NCI-H1105 (cell line): Measurements from ENCODE around the gene SUGT1.
"Not testable (repeated sequence)": the region's sequence is repeated elsewhere in the genome, so short reads cannot be mapped to it uniquely, and the experiment has no call there.

Experiments used
- DNase-seq: peaks from one replicate; lab custom pipeline; 2025; lab: John Stamatoyannopoulos, UW

The SUGT1 gene

DNA sequence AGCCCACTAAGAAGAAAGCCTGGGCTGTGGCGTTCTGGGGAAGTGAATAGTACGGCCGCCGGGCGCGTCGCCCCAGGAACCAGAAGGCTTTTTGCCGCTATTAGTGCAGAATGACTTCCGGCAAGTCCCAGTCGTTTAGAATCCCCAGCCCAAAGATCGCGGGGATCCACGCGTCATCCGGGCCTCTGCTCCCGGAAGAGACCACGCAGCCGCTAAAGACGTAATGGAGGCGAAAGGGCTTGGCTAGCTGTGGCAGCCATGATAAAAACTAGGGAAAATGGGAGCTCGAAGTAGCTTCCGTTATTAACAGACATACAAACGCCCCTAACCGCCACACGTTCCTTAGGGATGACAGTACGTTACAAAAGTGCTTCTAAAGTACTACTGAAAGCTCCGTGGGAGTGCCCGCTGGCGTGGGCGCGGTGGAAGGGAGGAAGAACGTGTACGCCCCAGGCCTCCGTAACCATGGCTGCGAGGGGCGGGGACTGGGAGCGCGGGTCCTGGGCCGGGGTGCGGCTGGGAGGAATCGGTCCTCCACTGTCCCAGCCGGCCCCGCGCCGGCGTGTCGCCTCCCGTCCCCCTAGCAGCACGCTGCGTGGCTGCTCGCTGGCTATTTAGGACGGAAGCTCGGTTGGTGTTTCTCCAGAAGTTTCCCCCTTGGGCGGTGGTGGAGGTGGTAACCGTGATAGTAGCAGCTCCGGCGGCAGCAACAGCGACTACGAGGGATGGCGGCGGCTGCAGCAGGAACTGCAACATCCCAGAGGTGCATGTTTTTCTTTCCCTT lies at the start of gene SUGT1:
Gene SUGT1 (plus strand): TSS at position 641 of the 784 bp plus-strand sequence. CDS start 85 bp downstream, at position 726.
- DNase-seq: peak; percentile 87

DNA sequence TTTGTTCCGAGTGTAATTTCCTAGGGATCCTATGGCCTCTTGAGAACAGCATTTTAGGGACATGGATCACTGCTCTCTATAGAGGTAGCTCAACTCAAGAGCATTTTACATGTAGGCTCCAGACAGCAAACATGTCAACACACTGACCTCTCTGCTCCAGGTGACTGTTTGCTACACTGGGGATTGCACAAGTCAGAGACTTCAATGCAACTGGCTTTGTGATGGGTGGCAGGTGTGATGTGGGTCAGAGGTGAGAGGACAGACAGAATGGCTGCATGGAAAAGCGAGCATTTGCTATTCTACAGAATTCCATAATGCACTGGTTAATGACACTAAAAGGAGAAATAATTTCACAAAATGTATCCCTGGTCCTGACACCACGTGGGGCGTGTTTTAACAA lies 49.3 kb upstream of the SUGT1 start:
- DNase-seq: not testable (repeated sequence)

DNA sequence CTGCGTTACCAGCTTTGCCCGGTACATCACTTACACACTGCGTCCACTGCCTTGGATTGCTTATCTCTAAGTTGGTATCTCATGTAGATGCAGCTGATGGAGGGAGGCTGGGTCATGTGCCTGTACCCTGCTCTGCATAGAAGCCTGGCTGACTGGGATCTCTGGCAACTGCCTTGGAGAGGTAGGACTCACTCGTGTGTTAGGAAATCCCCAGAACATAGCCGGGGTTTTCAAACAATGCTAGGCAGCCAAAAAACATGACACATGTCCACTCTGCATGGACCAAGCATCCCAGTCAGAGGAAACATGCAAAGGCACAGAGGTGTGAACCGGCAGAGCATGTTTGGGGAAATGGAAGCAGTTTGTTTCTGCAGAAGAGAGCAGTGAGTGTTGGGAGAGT lies 46.5 kb upstream of the SUGT1 start:
- not testable (repeated sequence) for DNase-seq

DNA sequence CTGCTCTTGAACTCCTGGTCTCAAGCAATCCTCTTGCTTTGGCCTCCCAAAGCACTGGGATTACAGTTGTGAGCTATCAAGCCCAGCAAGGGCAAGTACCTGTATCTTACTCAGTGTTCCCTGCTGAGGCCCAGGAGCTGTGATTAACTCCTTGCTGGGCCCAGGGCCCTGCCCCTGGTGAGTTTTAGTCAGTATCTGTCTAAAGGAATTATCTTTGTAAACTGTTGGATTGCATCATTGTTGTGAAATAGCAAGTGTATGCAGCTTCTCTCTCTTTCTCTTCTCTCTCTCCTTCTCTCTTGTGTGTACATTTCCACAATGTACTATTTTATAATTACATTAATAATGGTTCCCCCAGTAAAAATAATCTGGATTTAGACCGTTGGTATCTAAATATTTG lies 45.8 kb upstream of the SUGT1 start:
- not testable (repeated sequence) for DNase-seq

DNA sequence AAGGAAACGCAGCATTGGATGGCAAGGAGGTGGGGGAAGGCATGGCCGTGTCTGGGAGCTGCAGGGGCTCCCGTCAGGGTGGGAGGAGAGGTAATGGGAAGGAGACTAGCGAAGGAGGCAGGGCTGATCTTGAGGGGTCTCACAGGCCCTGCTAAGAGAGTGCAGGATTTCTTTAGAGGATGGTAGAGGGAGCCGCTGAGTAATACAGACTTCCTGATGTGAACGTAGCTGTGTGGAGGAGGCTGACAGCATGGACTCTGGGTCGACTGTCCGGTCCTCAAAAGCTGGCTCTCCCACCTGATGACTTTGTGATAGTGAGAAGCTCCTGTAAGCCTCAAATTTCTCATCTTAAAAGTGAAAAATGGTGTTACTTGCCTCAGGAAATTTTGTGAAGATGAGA lies 44.5 kb upstream of the SUGT1 start:
- not testable (repeated sequence) for DNase-seq

DNA sequence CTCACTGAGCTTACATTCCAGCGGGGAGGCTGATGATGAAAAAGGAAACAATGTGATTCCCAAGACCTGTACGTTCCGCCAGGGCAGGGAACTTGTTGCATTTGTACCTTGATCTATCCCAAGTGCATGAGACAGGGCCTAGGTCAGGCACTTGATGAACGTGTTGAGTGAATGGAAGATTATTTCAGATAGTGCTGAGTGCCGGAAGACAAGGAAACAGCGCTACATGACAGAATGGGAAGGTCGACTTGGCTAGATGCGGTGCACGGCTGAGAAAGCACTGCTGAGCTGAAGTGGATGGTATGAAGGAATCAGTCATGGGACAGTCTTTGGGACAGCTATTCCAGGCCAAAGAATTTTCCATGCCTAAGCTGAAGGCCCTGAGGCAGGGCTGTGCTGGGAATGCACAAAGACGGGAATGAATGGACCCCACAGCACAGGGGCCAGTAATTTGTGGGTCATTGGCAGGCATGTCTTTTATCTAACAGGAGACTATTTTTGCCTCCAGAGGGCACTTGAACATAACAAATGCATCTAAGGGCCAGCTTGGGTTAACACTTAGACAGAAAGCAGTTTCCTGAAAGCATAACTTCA lies 43.5 kb upstream of the SUGT1 start:
- DNase-seq: not testable (repeated sequence)

DNA sequence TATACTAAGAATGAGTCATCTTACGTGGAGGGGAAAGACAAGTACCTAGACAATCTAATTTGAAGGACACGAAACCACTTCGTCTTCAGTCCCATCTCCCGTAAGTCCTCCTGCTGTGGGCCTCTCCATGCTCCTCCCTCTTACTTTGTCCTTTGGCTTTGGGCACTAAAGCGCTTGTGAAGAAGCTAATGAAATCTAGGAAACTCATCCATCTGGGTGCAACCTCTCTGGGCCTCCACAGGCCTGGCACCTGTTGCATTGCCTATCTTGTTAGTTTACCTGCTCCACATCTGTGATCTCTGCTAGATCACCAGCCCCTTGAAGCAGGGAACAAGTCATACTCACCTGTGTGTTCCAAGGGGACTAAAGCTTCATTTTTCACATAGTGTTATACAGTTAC lies 42.5 kb upstream of the SUGT1 start:
- DNase-seq: not testable (repeated sequence)

DNA sequence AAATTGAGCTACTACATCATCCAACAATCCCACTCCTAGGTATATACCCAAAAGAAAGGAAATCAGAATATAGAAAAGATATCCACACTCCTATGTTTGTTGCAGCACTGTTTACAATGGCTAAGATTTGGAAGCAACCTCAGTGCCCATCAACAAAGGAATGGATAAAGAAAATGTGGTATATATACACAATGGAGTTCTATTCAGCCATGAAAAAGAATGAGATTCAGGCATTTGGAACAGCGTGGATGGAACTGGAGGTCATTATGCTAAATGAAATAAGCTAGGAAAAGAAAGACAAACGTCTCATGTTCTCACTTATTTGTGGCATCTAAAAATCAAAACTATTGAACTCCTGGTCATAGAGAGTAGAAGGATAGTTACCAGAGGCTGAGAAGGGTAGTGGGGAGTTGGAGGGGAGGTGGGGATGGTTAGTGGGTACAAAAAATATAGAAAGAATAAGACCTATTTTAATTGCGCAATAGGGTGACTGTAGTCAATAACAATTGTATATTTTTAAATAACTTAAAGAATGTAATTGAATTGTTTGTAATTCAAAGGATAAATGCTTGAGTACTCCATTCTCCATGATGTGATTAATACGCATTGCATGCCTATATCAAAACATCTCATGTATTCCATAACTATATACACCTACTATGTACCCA lies 37.4 kb upstream of the SUGT1 start:
- DNase-seq: no peak

DNA sequence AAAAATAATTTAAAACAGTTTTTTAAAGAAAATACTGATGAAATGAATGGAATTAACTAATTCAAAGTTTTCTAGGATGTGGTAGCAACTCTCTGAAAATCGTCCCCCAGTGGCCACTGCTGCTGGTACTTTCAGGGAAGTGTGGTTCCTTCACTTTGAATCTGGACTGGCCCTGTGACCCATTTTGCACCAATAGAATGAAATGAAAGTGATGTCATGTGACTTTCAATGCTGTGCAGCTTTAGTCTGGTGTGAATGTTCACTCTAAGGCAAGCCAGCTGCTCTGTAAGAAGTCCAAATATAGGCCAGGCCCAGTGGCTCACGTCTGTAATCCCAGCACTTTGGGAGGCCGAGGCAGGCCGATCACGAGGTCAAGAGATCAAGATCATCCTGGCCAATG lies 36.8 kb upstream of the SUGT1 start:
- DNase-seq: no peak

DNA sequence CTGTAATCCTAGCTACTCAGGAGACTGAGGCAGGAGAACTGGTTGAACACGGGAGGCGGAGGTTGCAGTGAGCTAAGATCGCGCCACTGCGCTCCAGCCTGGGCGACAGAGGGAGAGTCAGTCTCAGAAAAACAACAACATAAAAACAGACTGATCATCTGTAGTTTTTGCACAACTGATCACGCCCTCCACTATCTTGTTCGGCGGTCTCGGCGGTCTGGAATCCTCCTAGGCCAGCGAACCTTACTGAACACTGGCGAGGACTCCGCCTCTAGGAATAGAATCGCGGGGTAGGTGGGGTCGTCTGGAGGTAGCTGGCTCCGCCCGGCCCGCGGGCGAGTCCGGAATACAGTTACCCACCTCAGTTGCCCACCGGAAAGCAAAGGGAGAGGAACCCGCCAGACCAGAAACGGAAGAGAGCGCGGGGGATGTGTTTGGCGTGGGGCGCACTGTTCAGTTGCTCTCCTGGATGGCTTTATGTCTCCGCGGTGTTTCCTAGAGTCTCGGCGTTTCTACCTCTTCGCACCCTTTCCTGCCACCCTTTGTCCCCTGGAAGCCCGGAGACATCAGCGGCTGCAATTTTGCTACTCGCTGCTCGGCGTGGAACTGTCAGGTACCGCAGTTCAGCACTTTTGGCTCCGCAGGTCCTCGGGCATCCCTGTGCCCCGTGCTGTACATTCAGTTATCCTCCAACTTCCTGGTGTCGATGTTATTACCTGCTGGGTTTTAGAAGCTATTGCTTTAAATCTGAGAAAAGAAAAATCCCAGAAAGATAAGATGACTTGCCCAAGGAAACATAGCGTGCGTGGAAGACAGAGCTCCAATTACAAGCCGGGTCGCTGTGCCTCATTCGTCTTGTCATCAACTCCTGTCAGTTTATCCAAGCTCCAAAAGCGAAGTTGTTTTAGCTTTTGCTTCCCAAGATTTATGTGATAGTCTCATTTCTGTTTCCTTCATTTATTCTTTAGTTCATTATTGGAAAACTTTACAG lies 35.3 kb upstream of the SUGT1 start:
- peak; percentile 68 for DNase-seq

DNA sequence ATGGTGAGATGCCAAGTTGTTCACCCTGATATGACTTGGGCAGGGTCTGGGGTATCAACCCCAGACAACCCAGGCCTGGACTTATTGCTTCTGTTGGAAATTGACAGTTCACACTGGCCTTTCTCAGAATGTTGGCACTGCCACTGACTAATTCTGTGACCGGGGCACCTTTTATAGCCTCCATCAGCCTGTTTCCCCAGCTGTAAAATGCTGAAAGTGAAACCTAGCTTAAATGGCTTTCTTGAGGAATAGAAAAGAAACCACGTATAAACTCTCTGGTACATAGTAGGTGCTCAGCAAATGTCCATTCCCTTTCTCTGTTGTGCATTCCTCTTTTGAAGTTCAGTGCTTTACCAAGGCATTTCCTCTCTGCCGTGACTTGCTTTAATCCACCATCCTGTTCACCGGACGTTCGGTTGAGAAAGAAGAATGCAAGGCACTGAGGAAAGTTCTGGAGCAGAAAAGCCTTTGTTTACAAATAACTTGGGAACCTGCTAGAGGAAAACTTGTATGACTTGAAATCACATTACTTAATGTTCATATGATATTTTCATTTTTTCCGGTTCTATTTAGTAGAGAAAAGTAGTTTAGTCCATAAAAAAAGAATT lies 21.4 kb upstream of the SUGT1 start:
- DNase-seq: not testable (repeated sequence)

DNA sequence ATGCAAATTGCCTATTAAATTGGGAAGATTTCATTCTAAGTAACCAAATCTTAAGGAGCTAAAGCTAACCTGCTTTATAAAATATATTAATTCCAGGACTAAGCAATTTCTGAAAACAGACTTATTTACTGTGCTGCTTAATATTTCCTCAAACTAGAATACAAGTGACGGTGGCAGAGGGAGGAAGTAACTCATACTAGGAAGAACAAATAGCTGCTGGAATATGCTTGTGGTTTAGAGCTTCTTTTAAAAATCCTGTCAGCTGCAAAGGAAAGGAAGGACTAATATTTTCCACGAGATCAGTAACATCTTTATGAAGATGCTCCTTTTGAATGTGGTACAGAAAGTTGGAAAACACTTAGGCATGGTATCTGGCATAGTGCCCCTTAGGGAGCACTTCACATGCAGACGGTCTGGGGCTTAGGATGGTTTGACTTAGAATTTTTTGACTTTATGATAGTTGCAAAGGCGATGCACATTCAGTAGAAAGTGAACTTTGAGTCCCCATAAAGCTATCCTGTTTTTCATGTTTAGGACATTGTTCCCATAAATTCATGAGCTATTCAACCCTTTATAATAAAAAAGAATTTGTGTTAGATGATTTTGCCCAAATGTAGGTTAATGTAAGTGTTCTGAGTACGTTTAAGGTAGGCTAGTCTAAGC lies 13.8 kb upstream of the SUGT1 start:
- no peak for DNase-seq

DNA sequence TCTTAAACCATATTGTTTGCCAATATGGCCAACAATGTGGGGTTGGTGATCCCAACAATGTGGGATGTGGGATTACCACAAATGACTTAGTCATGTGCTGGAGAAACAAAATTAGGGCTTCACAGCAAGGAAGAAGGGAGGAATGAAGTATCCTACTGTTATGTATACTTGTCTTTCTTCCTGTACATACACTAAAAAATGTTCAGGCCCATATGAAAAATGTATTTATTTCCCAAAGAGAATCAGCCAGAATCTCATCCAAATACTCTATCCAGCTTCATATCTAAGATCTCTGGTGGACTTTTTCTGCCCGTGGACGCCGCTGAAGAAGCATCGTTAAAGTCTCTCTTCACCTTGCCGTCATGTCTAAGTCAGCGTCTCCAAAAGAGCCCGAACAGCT lies 10.5 kb upstream of the SUGT1 start, which contains the start of gene HNRNPA1L2:
Gene HNRNPA1L2 (plus strand): TSS at position 301 of the 400 bp plus-strand sequence. CDS start 62 bp downstream, at position 363.
- no peak for DNase-seq

DNA sequence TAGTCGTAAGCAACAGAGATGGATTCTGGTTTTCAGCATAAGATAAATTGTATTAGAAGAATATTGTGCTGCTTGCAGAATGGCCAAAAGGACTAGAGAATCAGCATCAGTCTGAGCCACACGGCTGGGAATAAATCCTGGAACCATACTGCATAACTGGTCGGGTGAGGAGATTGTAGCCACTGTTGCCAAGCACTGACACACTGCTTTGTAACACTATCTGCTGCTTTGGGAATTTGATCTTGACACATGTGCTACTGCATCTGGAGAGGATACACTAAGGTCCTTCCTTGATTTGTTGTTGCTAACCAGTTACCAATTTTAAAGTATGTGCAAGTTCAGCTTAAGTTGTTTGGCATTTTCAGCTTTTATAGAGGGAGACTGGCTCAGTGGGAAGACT lies 8.5 kb upstream of the SUGT1 start:
- DNase-seq: no peak

DNA sequence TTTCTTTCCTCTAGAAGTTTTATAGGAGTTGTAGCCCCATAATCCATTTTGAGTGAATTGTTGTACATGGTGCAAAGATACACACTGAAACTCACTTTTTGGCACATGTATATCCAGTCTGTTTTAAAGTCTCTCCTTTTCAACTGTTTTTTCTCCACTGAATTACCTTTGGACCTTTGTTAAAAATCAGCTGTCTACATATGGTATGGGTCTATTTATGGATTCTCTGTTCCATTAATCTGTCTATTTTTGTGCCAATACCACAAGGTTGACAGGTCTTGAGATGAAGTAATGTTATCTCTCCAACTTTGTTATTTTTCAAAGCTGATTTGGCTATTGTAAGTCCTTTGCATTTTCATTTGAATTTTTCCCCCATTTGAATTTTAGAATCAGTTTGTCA lies 5.7 kb upstream of the SUGT1 start:
- no peak for DNase-seq

DNA sequence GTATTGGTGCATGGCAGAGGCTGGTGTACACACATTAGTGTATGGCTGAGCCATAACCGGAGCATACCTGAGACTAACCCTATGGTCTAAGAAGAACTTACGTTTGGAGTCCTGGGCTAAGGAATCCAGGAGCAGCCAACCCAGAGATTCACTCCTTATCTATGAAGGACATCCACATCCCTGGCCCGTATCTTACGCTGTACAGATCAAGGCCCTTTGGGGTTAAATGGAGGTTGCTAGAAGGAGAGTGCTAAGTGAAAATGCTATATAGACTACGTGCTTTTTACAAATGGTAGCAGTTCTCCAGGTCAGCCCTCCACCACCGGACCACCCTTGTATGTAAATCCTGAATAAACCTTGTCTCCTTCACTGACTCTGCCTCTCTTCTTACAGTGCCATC lies 1.9 kb upstream of the SUGT1 start:
- DNase-seq: no peak

DNA sequence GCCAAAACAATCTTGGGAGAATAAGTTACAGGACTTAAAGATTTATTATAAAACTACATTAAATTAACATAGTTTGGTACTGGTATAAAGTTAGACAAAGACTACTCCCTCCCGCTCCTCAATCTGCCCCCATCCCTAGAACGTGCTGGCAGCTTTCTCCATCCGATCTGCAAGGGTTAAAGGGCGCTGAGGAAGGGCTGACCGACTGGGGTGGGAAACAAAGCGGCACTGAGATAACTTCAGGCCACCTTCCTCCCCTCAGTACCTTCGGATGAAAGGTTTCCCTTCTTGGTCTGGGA lies 790 bp upstream of the SUGT1 start:
- DNase-seq: peak; percentile 56

DNA sequence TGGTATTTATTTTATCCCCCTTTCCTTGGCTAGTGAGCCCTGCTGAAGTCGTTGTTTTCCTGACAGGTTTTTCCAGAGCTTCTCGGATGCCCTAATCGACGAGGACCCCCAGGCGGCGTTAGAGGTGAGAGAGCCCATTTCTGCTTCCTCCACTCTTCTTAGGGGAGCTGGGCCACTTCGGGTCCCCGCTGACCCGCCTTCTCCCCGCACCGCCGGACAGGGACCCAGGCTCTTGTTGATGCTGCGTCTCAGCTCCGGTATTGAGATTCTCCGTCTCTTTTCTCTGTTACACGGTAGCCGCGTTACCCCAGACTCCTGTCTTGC lies 306 bp downstream of the SUGT1 start:
- no peak for DNase-seq

DNA sequence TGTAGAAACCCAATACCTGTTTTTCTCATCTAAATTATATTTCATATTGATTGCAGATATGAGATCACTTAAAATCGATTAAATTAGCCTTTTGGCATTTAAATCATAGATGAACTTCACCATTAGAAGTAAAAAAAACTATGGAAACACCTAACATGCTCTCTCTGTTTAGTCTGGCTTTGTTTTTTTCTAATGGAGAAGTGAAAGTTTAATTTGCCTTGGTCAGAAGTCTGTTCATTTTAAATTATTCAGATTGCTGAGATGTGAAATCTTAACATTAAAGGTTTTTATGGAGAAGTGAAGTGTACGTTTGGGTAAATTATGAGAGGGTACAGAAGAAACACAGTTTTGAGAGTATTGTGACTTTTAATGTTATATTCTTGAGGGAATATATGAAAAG lies 6.7 kb downstream of the SUGT1 start:
- no peak for DNase-seq

DNA sequence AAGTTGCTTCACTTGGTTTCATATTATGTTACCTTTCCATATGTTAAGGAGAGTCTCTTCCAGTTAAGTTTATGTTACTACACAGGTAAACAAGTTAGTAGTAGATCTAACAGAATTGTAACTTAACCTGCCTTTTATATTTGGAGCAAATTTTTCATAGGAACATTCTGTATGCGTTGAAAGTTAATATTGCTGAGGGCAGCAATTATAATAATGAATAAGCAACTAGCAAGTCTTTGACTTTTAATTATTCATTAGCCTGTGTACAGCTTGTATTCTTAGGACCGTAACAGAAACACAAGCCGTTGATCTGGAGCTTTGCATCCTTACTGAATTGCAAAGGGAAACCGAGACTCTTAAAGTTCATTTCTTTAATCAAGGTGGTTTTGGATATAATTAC lies 11.6 kb downstream of the SUGT1 start:
- DNase-seq: no peak

DNA sequence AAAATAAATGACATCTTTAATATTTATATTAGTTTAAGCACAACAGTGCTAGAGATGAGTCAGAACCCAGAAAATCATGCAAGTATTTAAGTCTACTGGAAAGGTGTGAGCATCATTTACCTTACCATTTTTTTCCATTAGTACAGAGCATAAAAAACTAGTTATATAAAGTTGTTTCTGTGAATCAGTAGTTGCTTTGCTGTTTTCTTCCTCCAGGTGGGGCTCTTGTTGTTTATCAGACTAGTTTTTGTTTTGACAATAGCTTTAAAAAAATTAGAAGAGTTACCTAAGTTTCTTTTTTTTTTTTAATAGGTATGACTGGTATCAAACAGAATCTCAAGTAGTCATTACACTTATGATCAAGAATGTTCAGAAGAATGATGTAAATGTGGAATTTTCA lies 12.7 kb downstream of the SUGT1 start:
- DNase-seq: no peak
